ENCODE measurements around the gene TSHR. TPM values are rescaled to one million over a fixed set of nuclear protein-coding genes. Genes with fewer than 3 reads are reported as not detected.

TSHR gene
- total RNA-seq, 1 experiment from 2014 or later: not detected

DNA sequence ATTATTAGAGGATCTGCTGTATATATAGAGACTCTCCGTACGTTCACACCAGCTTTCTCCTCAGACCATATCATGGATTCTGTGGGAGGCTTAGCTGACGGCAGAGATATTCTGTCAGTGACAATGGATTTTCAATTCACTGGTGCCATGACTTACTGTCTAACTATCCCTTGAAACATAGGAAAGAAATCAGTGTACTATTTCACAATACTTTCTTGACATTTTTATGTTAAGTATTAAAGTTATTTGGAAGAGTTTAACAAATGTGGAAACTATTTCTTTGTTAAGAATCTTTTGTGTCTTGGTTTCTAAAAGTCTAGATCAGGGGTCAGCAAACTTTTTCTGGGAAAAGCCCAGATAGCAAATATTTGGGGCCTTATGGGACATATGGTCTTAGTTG is 146.8 kb downstream of the TSHR start:
- no peaks in the 10 kb centered on the region for H3K9me3 Mint-ChIP-seq
- DNase-seq (ENCODE audit: low spot score): no peak
- no peak for ATAC-seq
- no peak overlapping the region for H3K4me3 Mint-ChIP-seq
- TF ChIP-seq FOXJ3 (CRISPR knock-in tag; IDR thresholded peaks at IDR 0.05; ENCODE audit: borderline replicate concordance) (no peak), SP1 (CRISPR knock-in tag; conservative IDR thresholded peaks at IDR 0.05) (no peak), ZNF263 (CRISPR knock-in tag; IDR thresholded peaks at IDR 0.05; ENCODE audit: low read depth) (no peak), FOXK1 (CRISPR knock-in tag; IDR thresholded peaks at IDR 0.05) (no peak), SOX15 (CRISPR knock-in tag; IDR thresholded peaks at IDR 0.05) (no peak), TP53 (CRISPR knock-in tag; IDR thresholded peaks at IDR 0.05) (no peak), MLX (CRISPR knock-in tag; IDR thresholded peaks at IDR 0.05) (no peak)
- TF ChIP-seq, protein P1, sequence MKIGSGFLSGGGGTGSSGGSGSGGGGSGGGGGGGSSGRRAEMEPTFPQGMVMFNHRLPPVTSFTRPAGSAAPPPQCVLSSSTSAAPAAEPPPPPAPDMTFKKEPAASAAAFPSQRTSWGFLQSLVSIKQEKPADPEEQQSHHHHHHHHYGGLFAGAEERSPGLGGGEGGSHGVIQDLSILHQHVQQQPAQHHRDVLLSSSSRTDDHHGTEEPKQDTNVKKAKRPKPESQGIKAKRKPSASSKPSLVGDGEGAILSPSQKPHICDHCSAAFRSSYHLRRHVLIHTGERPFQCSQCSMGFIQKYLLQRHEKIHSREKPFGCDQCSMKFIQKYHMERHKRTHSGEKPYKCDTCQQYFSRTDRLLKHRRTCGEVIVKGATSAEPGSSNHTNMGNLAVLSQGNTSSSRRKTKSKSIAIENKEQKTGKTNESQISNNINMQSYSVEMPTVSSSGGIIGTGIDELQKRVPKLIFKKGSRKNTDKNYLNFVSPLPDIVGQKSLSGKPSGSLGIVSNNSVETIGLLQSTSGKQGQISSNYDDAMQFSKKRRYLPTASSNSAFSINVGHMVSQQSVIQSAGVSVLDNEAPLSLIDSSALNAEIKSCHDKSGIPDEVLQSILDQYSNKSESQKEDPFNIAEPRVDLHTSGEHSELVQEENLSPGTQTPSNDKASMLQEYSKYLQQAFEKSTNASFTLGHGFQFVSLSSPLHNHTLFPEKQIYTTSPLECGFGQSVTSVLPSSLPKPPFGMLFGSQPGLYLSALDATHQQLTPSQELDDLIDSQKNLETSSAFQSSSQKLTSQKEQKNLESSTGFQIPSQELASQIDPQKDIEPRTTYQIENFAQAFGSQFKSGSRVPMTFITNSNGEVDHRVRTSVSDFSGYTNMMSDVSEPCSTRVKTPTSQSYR (CRISPR knock-in tag; IDR thresholded peaks at IDR 0.05): no peak
- TF ChIP-seq, protein P2, sequence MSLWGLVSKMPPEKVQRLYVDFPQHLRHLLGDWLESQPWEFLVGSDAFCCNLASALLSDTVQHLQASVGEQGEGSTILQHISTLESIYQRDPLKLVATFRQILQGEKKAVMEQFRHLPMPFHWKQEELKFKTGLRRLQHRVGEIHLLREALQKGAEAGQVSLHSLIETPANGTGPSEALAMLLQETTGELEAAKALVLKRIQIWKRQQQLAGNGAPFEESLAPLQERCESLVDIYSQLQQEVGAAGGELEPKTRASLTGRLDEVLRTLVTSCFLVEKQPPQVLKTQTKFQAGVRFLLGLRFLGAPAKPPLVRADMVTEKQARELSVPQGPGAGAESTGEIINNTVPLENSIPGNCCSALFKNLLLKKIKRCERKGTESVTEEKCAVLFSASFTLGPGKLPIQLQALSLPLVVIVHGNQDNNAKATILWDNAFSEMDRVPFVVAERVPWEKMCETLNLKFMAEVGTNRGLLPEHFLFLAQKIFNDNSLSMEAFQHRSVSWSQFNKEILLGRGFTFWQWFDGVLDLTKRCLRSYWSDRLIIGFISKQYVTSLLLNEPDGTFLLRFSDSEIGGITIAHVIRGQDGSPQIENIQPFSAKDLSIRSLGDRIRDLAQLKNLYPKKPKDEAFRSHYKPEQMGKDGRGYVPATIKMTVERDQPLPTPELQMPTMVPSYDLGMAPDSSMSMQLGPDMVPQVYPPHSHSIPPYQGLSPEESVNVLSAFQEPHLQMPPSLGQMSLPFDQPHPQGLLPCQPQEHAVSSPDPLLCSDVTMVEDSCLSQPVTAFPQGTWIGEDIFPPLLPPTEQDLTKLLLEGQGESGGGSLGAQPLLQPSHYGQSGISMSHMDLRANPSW (CRISPR knock-in tag; conservative IDR thresholded peaks at IDR 0.05; ENCODE audit: low read depth): no peak
- H3K36me3 Mint-ChIP-seq: no peaks in the 10 kb centered on the region
- H3K27ac Mint-ChIP-seq: no peak overlapping the region
- POLR2A ChIA-PET: no interaction called here
- peaks cover 4% of the 10 kb centered on the region for H3K4me1 Mint-ChIP-seq
- H3K27me3 Mint-ChIP-seq (ENCODE audit: low read depth): no peaks in the 10 kb centered on the region; the same call in 1 of the 2 replicates
- CTCF ChIA-PET: no interaction called here

DNA sequence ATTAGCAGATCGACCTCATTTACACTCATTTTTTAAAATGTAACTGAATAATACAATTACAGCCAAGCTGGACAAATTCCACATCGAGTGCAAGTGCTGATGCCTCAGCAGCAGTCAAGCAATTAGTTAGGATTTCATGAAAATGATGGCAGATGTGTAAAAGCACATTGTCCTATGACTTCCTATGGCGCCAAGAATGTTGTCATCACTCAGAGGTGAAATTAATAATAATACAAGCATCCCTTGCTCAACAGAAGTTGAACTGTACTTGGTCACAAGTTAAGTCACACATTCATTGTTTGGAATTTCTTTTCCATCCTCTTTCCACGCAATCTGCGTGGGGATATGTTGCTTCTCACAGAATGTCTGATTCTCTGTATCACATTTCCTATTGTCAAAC is 148.0 kb downstream of the TSHR start:
- CTCF ChIA-PET: interaction anchor here (1.5 kb wide), 1 partner anchor 116 kb away, joined by 3 read pairs; no protein-coding TSS in a partner anchor
- H3K4me3 Mint-ChIP-seq: no peak overlapping the region

DNA sequence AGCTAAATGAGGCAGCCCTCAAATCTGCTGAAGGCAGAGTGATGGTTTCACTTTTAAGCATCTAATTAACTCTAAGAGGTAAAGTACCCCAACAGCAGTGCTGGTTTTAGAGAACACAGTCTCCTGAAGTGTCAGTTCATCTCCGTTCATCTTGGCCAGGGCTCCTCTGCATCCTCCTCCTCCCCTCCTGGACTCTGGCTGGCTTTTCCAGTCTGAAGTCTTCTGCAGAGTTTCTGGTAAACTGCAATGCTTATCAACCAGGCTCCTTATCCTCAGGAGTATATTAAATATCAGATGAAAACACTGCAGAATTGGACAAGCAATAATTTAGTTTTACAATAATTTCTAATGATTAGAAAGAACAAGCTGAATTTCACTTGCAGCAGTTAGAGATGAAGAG is 150.0 kb downstream of the TSHR start:
- POLR2A ChIA-PET: no interaction called here
- TF ChIP-seq E2F1 (CRISPR knock-in tag; IDR thresholded peaks at IDR 0.05): no peak
- TF ChIP-seq ESRRA (CRISPR knock-in tag; IDR thresholded peaks at IDR 0.05; ENCODE audit: borderline replicate concordance): no peak
- TF ChIP-seq FOXJ3 (CRISPR knock-in tag; IDR thresholded peaks at IDR 0.05; ENCODE audit: borderline replicate concordance): no peak
- no peak for TF ChIP-seq ZNF317 (CRISPR knock-in tag; IDR thresholded peaks at IDR 0.05; ENCODE audit: borderline replicate concordance, low read depth)
- no peak for TF ChIP-seq IRF2 (CRISPR knock-in tag; IDR thresholded peaks at IDR 0.05; ENCODE audit: borderline replicate concordance, low read depth)
- no peak for TF ChIP-seq ATF3 (CRISPR knock-in tag; conservative IDR thresholded peaks at IDR 0.05)
- TF ChIP-seq, protein P1 (CRISPR knock-in tag; IDR thresholded peaks at IDR 0.05): no peak
- no peak for TF ChIP-seq MYBL2 (CRISPR knock-in tag; IDR thresholded peaks at IDR 0.05)

More for the DNA sequence above, 148.0 kb downstream of the TSHR start:
- ATAC-seq (no peak), DNase-seq (ENCODE audit: low spot score) (no peak)
- no peaks in the 10 kb centered on the region for H3K27me3 Mint-ChIP-seq (ENCODE audit: low read depth)
- peaks cover 4% of the 10 kb centered on the region for H3K4me1 Mint-ChIP-seq
- no peaks in the 10 kb centered on the region for H3K36me3 Mint-ChIP-seq
- no peak overlapping the region for H3K27ac Mint-ChIP-seq
- no peaks in the 10 kb centered on the region for H3K9me3 Mint-ChIP-seq
- TF ChIP-seq ZNF232 (CRISPR knock-in tag; IDR thresholded peaks at IDR 0.05): no peak
- no peak for TF ChIP-seq IRF2 (CRISPR knock-in tag; IDR thresholded peaks at IDR 0.05; ENCODE audit: borderline replicate concordance, low read depth)
- no peak for TF ChIP-seq HMGA2 (CRISPR knock-in tag; IDR thresholded peaks at IDR 0.05)
- no peak for TF ChIP-seq KAT7 (CRISPR knock-in tag; IDR thresholded peaks at IDR 0.05; ENCODE audit: borderline replicate concordance)
- TF ChIP-seq OVOL2 (CRISPR knock-in tag; IDR thresholded peaks at IDR 0.05; ENCODE audit: borderline replicate concordance): no peak
- TF ChIP-seq, protein P3, sequence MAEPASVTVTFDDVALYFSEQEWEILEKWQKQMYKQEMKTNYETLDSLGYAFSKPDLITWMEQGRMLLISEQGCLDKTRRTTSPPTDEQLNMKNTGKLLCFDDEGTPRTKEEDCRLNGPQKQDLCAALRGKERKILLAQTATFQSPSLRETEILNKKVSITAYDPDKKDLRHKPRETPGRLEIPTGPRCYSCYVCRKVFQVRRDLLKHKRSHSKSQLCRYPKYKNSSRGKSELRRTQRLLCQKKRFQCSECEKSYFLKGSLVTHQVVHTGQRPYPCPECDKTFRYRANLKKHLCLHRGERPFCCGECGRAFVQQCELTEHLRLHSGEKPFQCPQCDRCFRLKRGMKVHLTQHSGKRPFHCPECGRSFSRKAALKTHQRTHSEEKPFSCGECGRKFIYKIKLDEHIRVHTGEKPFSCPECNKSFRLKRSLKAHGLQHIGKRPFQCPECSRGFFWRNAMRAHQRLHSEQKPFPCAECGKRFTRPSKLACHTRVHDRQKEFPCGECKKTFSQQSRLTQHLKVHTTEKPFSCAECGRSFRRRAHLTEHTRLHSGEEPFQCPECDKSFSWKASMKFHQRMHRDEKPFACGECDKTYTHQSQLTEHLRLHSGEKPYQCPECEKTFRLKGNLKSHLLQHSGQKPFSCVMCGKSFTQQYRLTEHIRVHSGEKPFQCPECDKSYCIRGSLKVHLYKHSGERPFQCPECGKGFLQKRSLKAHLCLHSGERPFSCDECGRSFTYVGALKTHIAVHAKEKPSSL (CRISPR knock-in tag; conservative IDR thresholded peaks at IDR 0.05): no peak
- POLR2A ChIA-PET: no interaction called here

More for the DNA sequence above, 150.0 kb downstream of the TSHR start:
- DNase-seq (ENCODE audit: low spot score) (no peak), ATAC-seq (no peak)
- H3K36me3 Mint-ChIP-seq: no peaks in the 10 kb centered on the region
- no peaks in the 10 kb centered on the region for H3K27me3 Mint-ChIP-seq (ENCODE audit: low read depth)
- no peak overlapping the region for H3K27ac Mint-ChIP-seq
- CTCF ChIA-PET: no interaction called here
- H3K9me3 Mint-ChIP-seq: no peaks in the 10 kb centered on the region
- H3K4me3 Mint-ChIP-seq: no peak overlapping the region
- peaks cover 4% of the 10 kb centered on the region for H3K4me1 Mint-ChIP-seq
